Measurements from ENCODE around the gene NBEAL2. TPM values are rescaled to one million over a fixed set of nuclear protein-coding genes. Genes with fewer than 3 reads are reported as not detected.
"Not testable (repeated sequence)": the region's sequence is repeated elsewhere in the genome, so short reads cannot be mapped to it uniquely, and the experiment has no call there.

NBEAL2 gene
- total and polyA plus RNA-seq, 7 donors = 5.4 to 13.0 (median 7.4) TPM

DNA sequence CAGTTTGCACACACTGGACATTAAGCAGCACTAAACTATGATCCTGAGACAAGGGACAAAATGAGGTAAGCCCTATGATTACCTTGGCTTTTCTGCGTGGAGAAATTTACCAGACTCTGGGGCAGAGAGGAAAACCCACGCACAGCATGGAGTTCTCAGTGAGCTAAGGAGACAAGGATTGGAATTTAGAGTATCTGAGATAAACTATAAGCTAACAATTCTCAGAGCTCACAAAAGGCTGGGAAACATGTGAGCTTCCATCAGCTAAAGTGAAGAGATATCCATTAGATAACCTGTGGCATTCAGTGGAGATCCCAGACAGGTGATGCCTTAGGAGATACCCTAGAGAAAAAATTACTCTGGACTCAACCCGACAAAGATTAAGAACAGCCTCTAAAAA, 48.7 kb downstream of the NBEAL2 start:
- intact Hi-C loops (cut with DNase I) = no loop called here
- H3K36me3 ChIP-seq (ENCODE audit: insufficient read depth in 1 of 2, low read depth in 1 of 2) = peaks cover 0 to 21% of the 10 kb centered on the region in 2 donors
- no peaks in the 10 kb centered on the region for H3K27me3 ChIP-seq (ENCODE audit: insufficient read depth in 3 of 3, low read length in 2 of 3)

DNA sequence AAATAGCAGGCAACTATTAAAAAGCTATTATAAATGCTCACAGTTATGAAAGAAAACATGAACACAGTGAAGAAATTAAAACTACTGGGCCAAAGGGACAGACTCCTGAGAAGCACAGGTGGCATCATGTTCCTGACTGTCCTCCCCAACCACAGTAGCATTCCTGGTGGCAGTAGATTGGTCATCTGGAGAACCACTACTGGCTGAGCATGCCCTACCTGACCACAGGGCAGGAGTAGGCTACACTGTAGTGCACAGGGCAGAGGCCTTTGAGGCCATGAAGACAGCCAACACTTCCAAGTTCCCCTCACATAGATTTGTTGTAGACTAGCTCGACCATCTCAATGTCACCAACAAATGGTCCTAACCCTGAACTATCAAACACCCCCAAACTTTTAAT, 49.2 kb downstream of the NBEAL2 start:
- ATAC-seq (peak in 3 of 4 donors; percentile 29 to 61 (median 60)), DNase-seq (no peak)
- TF ChIP-seq, protein P1, sequence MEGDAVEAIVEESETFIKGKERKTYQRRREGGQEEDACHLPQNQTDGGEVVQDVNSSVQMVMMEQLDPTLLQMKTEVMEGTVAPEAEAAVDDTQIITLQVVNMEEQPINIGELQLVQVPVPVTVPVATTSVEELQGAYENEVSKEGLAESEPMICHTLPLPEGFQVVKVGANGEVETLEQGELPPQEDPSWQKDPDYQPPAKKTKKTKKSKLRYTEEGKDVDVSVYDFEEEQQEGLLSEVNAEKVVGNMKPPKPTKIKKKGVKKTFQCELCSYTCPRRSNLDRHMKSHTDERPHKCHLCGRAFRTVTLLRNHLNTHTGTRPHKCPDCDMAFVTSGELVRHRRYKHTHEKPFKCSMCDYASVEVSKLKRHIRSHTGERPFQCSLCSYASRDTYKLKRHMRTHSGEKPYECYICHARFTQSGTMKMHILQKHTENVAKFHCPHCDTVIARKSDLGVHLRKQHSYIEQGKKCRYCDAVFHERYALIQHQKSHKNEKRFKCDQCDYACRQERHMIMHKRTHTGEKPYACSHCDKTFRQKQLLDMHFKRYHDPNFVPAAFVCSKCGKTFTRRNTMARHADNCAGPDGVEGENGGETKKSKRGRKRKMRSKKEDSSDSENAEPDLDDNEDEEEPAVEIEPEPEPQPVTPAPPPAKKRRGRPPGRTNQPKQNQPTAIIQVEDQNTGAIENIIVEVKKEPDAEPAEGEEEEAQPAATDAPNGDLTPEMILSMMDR (IDR thresholded peaks at IDR 0.05) = no peak
- H3K27me3 ChIP-seq (ENCODE audit: insufficient read depth in 3 of 3, low read length in 2 of 3) = no peaks in the 10 kb centered on the region
- no peak overlapping the region for H3K27ac ChIP-seq
- H3K4me1 ChIP-seq = peaks cover 14% of the 10 kb centered on the region
- peaks cover 0 to 21% of the 10 kb centered on the region in 2 donors for H3K36me3 ChIP-seq (ENCODE audit: insufficient read depth in 1 of 2, low read depth in 1 of 2)
- WGBS, 3 donors = 88 to 100% (median 94%) methylated on average over 1 of the region's 1 CpG
- no peak overlapping the region for H3K4me3 ChIP-seq
- intact Hi-C loops (cut with DNase I) = no loop called here
- H3K9me3 ChIP-seq = no peaks in the 10 kb centered on the region

More for the DNA sequence above, 48.7 kb downstream of the NBEAL2 start:
- no peaks in the 10 kb centered on the region for H3K9me3 ChIP-seq
- TF ChIP-seq, protein P1 (IDR thresholded peaks at IDR 0.05) = no peak
- no peak overlapping the region for H3K27ac ChIP-seq
- DNase-seq = no peak
- whole genome bisulfite sequencing, 3 donors = 88 to 93% (median 89%) methylated on average over 3 of the region's 3 CpGs
- no peak overlapping the region for H3K4me3 ChIP-seq
- no peak for ATAC-seq
- peaks cover 16% of the 10 kb centered on the region for H3K4me1 ChIP-seq

DNA sequence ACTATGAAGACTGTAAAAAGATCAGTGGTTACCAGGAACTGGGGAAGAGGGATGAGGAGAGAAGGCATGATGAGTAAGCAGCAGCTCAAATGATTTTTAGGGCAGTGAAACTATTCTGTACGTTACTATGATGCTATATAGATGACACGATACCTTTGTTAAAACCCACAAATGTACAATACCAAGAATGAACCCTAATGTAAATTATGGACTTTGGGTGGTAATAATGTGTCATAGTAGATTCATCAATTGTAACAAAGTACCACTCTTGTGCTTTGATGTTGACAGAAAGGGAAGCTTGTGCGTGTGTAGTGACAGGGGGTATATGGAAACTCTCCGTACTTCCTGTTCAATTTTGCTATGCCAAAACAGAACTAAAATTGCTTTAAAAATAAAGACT, 51.6 kb downstream of the NBEAL2 start:
- DNase-seq; H3K27ac ChIP-seq; H3K4me3 ChIP-seq; intact Hi-C loops (cut with DNase I); H3K27me3 ChIP-seq (ENCODE audit: insufficient read depth in 3 of 3, low read length in 2 of 3); H3K4me1 ChIP-seq; H3K9me3 ChIP-seq; ATAC-seq: not testable (repeated sequence)
- H3K36me3 ChIP-seq (ENCODE audit: insufficient read depth in 1 of 2, low read depth in 1 of 2) = peaks cover 3 to 43% of the 10 kb centered on the region in 2 donors
- 86 to 92% (median 89%) methylated on average over 4 of the region's 4 CpGs for WGBS, 3 donors

DNA sequence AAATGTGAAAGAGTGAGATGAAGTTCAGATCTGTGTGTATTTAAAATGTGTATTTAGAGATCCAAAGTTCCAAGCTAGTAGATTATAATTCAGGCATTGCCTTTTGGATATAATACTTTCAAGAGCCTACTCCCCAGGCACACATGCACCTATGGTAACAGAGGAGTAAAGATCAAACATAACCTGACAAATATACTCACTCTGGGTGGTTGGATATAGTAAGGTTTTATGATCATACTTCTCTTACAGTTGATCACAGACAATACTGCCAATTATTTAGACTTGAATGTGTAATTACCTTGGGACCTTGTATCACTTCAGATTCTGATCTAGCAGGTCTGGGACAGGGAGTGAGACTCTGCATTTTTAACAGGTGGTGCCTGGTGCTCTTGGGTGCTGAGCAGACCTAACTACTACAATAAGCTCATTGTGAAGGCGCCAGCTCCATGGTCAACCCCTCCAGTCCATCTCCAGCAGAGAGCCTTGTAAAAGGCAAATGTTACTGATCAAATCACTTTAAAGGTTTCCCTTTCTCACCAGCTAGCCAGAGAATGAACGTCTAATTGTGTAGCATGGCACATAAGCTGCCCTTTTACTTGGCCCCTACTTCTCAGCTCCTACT, 55.5 kb downstream of the NBEAL2 start:
- DNase-seq (no peak), ATAC-seq (no peak)
- TF ChIP-seq, protein P1 (IDR thresholded peaks at IDR 0.05) = no peak
- no peaks in the 10 kb centered on the region for H3K27me3 ChIP-seq (ENCODE audit: insufficient read depth in 3 of 3, low read length in 2 of 3)
- no peak overlapping the region for H3K4me3 ChIP-seq
- peak overlapping the region; percentile 12 for H3K27ac ChIP-seq
- H3K36me3 ChIP-seq (ENCODE audit: insufficient read depth in 1 of 2, low read depth in 1 of 2) = peaks cover 9 to 67% of the 10 kb centered on the region in 2 donors
- peaks cover 6% of the 10 kb centered on the region for H3K4me1 ChIP-seq
- no peaks in the 10 kb centered on the region for H3K9me3 ChIP-seq
- intact Hi-C loops (cut with DNase I) = no loop called here
- WGBS, 3 donors = 57 to 79% (median 73%) methylated on average over 2 of the region's 2 CpGs

DNA sequence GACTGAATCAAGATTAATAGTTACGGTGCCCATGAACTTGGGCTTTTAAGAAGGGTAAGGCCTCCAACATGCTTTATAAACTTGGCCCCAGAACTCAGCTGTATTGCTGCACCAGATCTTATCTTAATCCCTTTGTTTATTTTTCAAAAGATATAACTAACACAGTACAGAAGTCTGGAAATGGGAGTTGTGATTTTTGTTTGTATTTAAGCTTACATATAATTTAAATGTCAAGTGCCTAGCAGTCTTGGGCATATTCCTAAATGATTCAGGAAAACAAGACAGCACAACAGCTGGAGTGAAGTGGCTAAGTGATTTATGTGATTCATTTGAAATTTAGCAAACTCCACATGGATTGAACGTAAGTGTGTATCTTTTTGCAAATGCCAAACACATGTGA, 56.2 kb downstream of the NBEAL2 start:
- TF ChIP-seq, protein P1 (IDR thresholded peaks at IDR 0.05) = no peak
- Histone ChIP-seq H3K4me3 (no peak overlapping the region), H3K9me3 (no peaks in the 10 kb centered on the region), H3K4me1 (peaks cover 6% of the 10 kb centered on the region), H3K27me3 (ENCODE audit: insufficient read depth in 3 of 3, low read length in 2 of 3) (no peaks in the 10 kb centered on the region), H3K27ac (no peak overlapping the region), H3K36me3 (ENCODE audit: insufficient read depth in 1 of 2, low read depth in 1 of 2) (peaks cover 9 to 74% of the 10 kb centered on the region in 2 donors)
- intact Hi-C loops (cut with DNase I) = no loop called here
- DNase-seq (no peak), ATAC-seq (no peak)
- 77 to 89% (median 83%) methylated on average over 2 of the region's 2 CpGs for WGBS, 3 donors

Measured in psoas muscle (tissue), 8 donors.